Hepatocyte (in vitro differentiated cells): ENCODE data around the gene SLC28A3.

Experiments
- CTCF ChIP-seq: fragments of 200-600 bp; sonication (generic); IDR thresholded peaks from 2 replicates; pipeline ENCODE4 v1.5.1; 2016; ENCODE audit warnings: antibody characterized with exemption, mild to moderate bottlenecking; ENCODE audit not compliant: poor library complexity
- EZH2 ChIP-seq: fragments of 200-600 bp; sonication (generic); IDR thresholded peaks from 2 replicates; pipeline ENCODE4 v1.6.1; 2016; ENCODE audit warnings: antibody characterized with exemption, mild to moderate bottlenecking, borderline replicate concordance

- no peak for TF ChIP-seq CTCF
- TF ChIP-seq EZH2, result no peak
Observed at GRCh38 chr9:84300271-84300670, 40.3 kb downstream of the SLC28A3 start.
